Activated CD8-positive, alpha-beta memory T cell treated with anti-CD3 and anti-CD28 coated beads, Interleukin-2, amount 50 U/mL, for 1 hour (primary cell): ENCODE measurements around the gene DSG3.

ENCODE experiments used
- DNase-seq: peaks from one replicate; pipeline ENCODE4 v3.0.0-alpha.2; 2020; ENCODE audit errors: extremely low read depth

DSG3 gene, protein sequence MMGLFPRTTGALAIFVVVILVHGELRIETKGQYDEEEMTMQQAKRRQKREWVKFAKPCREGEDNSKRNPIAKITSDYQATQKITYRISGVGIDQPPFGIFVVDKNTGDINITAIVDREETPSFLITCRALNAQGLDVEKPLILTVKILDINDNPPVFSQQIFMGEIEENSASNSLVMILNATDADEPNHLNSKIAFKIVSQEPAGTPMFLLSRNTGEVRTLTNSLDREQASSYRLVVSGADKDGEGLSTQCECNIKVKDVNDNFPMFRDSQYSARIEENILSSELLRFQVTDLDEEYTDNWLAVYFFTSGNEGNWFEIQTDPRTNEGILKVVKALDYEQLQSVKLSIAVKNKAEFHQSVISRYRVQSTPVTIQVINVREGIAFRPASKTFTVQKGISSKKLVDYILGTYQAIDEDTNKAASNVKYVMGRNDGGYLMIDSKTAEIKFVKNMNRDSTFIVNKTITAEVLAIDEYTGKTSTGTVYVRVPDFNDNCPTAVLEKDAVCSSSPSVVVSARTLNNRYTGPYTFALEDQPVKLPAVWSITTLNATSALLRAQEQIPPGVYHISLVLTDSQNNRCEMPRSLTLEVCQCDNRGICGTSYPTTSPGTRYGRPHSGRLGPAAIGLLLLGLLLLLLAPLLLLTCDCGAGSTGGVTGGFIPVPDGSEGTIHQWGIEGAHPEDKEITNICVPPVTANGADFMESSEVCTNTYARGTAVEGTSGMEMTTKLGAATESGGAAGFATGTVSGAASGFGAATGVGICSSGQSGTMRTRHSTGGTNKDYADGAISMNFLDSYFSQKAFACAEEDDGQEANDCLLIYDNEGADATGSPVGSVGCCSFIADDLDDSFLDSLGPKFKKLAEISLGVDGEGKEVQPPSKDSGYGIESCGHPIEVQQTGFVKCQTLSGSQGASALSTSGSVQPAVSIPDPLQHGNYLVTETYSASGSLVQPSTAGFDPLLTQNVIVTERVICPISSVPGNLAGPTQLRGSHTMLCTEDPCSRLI

DNA sequence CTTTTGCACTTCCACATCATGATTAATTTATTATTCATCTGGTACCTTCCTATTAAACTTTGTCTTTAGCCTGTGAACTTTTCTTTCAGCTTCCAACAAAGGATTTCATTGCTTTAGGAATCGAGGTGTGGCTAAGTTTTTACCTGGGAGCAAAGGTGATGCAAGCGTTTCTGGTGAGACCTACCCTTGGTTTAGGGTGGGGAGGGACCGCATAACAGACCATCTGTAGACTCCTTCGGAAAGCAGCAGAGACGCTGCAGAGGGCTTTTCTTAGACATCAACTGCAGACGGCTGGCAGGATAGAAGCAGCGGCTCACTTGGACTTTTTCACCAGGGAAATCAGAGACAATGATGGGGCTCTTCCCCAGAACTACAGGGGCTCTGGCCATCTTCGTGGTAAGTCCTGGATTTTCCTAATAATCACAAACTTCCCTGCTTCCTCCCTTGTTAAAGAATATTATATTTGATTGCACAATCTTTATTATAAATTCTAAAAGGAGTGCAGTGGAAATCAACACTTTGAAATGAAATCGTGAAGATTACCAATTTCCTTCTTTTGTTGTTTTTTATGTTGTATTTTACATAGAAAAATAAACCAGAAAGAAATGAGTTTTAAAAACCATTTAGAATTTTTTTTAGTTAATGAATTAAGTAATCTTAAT is at the start of gene DSG3:
Gene DSG3 (plus strand): TSS at position 212 of the 662 bp plus-strand sequence. CDS start 137 bp downstream, at position 349.
- DNase-seq, result no peak

DNA sequence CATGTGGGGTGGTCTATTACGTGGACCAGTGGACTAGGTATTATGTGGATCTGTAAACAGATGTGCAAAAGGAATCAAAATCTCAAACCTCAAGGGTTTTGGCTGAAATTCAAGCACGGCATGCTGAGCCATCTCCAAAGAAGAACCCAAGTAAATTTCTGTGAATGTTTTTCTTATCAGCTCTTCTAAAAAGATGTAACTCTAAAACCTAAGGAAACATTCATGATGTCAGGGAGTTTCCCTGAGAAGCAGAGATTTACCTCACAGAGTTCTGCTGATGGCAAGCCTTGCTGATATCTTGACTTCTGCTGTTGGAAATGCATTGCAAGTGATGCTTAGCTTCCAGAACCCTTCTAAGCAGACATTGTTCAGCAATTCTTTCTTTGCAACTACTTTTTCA is 49.4 kb upstream of the DSG3 start:
- no peak for DNase-seq

DNA sequence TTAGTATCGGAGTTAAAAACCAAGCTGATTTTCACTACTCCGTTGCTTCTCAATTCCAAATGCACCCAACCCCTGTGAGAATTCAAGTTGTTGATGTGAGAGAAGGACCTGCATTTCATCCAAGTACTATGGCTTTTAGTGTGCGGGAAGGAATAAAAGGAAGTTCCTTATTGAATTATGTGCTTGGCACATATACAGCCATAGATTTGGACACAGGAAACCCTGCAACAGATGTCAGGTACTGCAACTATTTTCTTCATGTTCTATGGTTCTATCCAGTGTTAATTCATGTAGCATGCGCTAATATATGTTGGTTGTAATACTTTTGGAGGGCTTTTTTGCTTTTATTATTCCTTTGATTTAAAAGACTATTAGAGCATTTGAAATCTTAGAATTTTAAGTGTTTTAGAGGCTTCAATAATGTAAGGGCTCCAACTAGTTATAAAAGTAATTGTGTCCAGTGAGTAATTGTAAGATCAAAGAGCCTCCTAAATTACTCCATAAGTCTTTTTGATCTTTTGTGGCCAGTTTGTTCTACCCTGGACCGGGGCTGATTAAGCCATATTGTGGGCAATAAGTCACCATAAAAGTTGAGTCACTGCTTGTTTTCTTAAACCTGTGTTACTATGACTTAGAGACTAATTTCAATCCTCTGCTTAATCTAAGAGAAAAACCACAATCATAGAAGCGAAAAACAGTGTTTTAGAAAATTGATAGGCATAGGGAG is 48.1 kb upstream of the DSG3 start:
- DNase-seq, result no peak

DNA sequence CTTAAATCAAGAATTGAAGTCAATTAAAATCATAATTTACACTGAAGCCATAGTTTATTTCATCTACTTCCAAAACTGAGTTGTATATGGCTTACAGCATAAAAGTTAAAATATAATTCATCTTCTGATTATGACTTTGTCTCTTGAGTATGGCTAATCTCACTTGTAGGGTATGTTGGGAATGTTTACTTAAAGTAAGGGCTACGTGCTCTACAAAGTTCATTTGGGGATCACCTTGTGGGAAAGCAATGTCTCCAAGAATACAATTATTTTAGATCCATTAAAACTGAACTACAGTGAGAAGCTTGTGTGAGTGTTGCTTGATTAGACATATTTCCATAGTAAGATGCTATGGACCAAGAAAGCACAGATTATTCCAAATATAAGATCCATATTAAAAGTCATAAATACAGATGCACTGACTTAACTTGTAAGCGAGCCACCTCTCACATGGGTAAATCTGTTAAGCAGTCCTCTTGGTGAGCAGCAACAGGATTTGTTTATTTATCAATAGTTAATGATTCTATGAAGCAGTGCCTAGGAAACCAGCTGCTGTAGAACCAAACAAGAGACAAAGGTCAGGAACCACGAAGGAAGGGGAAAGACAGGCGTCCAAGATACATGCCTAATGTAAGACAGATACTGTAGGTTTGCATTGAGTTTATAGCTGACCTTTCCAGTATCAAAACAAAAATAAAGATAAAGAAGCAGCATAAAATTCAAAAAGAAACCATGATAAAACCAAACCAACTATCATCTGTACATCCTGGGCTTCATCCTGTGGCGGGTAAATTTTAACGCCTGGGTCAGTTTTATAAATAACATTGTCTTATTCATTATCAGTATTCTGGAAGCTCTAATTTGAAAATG is 46.1 kb upstream of the DSG3 start:
- no peak for DNase-seq

DNA sequence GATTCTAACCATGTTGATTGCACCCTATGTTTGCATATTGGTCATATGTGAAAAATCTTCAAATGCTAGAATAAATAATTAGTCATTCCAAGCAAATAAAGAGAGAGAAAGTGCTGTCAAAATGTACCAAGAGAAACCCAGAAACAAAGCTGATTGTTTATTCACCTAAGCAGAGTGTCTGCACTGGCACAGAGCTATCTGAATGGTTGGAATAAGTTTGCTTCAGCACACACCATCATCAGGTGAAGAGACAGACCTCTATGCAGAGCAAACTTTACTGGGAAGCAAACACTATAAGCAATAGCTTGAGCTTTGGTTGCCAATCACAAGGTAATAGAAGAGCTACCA is 45.5 kb upstream of the DSG3 start:
- DNase-seq, result no peak

DNA sequence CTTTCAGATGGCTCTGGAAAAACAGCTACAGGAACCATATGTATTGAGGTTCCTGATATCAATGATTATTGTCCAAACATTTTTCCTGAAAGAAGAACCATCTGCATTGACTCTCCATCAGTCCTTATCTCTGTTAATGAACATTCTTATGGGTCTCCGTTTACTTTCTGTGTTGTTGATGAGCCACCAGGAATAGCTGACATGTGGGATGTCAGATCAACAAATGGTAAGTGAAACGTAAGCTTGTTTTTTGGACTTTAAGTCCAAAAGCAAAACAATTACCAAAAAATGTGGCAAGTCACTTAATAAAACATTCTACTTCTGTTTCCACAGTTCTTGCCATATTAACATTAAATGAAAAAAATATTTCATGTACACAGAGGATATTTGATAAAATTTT is 44.1 kb upstream of the DSG3 start:
- DNase-seq, result no peak

DNA sequence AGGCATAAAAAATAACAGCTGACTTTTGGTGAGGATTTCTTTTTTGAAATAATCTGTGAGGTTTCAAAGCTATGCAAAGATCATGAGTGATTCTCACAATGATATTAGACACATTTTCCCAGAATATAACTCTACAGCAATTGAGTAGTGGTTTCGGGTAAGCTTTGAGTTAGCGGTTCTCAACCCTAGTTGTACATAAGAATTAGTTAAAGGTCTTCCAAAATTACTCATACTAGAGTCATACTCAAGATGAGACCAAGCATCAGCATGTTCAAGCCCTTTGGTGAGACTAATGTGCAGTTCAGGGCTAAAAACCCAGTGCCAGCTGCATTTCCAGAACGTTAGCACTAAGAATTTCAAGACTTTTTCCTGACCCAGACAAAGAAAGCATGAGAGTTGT is 39.9 kb upstream of the DSG3 start:
- no peak for DNase-seq

DNA sequence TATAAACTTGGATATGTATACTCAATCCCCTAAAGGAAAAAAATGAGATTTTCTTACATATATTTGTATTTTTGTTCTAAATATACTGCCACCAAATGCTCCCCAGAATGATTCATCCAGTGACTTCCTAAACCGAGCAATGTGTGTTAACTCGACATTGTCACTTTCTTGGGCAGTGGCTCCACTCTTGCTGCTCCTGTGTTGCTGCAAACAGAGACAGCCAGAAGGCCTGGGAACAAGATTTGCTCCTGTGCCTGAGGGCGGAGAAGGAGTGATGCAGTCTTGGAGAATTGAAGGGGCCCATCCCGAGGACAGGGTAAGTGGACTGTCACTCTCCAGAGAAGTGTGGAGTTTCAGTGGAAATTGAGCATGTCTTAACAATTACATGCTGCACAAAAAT is 38.3 kb upstream of the DSG3 start:
- DNase-seq, result no peak

DNA sequence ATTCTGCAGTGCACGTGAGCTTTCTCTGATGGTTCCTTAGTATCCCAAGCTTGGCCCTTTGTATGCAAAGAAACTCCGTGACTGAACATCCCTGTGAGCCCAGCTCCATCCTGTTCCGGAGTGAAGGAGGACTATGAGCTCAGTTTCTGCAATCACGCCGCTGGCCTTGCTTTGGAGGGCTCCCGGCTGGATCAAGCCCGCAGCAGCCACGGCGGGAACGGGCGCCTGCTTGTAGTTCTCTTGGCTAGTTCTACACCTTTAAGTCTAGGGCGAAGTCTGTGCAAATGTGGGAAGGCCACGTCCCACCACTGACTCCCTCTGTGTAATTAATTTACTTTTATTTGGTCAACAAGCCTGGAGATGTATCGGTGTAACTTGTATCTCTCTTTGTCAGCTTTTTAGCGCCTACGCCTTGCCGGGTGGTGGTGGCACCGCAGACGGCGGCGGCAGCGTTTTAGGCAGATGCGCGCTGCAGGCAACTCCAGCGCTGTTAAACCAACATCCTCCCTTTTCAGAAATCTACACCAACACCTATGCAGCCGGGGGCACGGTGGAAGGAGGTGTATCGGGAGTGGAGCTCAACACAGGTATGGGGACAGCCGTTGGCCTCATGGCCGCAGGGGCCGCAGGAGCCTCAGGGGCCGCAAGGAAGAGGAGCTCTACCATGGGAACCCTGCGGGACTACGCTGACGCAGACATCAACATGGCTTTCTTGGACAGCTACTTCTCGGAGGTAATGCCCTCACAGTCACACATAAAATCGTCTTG is 36.6 kb upstream of the DSG3 start:
- no peak for DNase-seq

DNA sequence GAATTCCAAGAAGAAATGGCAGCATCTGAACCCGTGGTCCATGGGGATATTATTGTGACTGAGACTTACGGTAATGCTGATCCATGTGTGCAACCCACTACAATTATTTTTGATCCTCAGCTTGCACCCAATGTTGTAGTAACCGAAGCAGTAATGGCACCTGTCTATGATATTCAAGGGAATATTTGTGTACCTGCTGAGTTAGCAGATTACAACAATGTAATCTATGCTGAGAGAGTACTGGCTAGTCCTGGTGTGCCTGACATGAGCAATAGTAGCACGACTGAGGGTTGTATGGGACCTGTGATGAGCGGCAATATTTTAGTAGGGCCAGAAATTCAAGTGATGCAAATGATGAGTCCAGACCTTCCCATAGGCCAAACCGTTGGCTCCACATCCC is 34.4 kb upstream of the DSG3 start:
- DNase-seq, result no peak

DNA sequence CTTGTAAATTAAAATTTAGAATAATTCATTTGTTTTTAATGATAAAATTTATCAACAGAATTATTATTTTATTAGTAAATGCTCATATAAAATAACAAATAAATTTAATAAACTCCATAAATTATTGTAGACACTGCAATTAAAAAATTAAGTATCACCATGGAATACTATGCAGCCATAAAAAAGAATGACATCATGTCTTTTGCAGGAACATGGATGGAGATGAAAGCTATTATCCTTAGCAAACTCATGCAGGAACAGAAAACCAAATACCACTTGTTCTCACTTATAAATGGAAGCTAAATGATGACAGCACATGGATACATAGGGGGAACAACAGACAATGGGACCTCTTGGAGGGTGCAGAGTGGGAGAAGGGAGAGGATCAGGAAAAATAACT is 29.7 kb upstream of the DSG3 start:
- DNase-seq, result no peak

DNA sequence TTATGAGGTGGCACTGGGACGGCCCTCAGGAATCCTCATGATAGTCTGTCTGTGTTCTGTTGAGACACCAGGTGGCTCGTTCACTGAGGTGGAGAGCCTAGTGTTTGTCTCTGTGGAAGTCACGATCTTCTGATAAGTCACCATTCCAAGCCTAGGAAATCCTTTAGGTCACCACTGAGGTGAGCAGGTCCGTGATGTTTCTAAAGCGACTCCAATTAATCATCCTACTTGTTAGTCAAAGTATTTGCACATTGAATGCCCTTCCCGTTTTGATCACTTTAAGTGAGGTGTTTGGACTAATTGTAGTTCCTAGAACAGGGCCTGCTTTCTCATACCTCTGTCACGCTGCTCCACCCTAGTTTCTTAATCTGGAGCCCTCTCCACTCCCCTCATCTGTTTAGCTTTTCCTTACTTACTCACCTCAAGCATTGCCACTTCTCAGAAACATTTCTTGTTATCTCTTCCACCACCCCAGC is 28.0 kb upstream of the DSG3 start:
- DNase-seq, result no peak

DNA sequence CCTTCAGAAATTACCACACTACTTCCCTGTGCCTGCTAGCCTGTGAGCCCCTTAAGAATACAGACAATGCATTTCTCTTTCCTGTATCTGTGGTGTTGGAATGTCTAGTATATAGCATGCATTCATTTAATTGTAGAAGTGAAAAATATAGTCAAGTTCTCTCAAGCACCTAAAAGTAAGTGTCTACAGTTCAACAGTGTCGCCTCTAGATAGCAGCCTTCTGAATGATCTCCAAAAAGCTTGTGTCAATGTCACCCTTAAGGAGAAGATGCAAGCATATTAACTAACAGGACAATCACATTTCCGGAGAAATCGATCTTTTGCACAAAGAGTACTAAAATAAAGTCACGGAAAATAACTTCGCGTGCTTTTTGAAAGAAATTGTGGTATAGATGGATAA is 27.5 kb upstream of the DSG3 start:
- no peak for DNase-seq

DNA sequence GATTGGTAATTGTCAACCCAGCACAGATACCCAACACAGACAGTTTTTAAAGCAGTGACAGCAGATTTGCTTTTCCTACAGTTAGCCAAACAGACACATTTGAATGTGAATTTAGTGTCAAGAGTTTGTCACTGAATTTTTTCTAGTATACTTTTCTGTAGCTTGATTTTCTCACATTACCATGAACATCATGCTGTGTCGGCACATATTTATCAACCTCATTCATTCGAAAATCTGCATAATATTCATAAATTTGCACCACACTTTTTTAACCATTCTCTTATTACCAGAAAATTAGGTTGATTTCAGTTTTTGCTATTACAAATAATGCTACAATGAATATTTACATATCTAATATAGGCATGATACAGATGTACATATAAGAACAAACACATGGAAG is 27.0 kb upstream of the DSG3 start:
- no peak for DNase-seq

DNA sequence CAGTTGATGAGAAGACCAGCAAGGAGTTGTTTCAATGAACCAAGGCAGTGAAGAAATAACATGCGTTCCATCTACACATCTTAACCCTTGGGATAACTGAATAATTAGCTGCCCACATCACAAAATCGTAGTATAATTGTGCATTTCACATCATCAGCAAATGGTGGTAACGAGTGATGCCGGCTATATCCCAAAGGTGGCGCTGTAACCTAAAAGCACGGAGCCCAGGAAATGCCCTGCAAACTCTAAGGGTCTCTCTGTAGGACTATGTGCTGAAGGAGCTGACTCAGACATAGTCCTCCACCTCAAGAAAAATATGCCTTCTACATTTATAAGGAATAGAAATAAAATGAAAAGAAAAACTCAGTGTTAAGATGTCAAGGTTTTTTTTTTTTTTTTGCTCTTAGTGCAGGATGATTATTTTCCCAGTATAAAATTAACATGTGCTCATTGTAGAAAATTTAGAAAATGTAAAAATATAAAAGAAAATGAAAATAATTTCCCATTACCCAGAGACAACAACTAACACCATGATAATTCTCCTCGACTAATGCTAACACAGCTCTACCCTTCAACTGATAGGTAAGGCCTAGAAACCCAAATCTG is 23.1 kb upstream of the DSG3 start:
- no peak for DNase-seq

DNA sequence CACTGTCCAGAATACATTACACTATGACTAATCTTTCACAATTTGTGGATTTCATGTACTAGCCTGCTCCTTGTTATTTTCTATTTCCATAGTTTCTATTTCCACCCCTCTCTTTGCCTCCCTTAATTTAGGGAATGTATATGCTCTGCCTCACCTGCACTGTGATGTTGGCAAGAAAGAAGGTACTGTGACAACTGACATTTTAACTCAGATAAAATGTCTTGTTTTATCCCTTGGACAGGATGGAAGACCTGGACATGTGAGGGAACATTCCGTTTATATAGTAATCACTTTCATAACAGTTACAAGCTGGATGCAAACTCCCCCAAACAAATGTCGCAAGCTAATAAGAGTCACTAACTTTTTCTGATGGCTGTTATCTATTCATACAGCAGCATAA is 21.5 kb upstream of the DSG3 start:
- DNase-seq, result no peak

DNA sequence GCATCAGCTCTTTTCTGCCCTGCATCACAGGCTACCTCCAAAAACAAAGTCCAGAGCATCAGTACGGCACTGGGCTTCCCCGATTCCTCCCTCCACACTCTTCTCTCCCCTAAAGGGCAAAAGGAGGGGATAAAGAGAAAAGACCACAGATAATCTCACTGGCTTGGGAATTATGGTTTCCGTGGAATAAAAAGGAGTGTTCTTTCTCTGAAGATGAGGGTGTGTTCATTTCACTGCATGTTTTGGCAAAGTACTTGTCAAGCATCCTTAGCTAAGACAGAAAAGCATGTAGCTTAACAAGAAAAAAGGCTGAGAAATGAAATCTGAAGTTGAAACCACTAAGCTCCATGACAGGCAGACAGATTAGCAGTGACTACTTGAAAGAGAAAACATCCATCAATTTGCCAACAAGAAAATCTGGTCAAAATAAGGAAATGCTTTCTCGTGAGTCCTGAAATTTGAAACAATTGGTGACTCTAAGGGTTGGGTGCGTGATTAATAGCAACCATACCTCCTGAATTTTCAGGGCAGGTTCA is 20.6 kb upstream of the DSG3 start:
- no peak for DNase-seq

DNA sequence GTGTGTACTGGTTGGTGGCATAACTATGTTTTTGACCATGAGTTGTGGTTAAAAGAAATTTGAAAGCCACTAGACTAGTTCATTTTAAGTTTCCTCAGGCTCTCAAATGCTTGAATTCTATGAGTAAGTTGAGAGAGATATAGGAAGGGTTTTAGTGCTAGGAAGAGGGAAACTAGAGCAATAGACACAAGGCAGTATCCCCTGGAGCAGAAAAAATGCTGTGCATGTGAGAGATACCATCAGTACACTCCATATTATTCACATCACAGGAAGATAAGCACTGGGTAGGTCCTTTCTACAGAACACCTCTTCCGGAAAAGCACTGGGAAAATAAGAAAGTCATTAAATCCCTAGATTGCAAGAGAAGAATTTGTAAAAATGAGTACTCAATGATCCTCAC is 19.3 kb upstream of the DSG3 start:
- no peak for DNase-seq

DNA sequence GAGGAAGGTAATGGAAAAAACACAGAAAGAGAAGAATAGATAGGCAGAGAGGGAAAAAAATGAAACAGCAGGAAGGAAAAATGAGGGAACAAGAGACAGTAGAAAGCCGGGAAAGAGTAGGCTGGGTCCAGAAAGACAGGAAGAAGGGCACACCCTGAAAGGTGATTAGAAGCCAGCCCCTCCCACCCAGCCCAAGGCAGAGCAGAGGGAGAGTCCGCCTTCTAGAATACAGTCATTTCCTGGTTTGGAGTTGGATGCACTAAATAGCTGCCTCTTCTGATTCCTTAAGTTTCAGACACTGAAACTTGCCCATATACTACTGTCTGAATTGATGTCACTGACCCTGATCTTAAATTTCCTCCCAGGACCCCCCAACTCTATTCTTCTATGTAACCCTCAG is 17.9 kb upstream of the DSG3 start:
- no peak for DNase-seq
